Measurements from ENCODE around the gene DNAJC15. TPM values are rescaled to one million over a fixed set of nuclear protein-coding genes. Genes with fewer than 3 reads are reported as not detected.

Gene DNAJC15
- polyA plus RNA-seq, 1 donor (not counting 4 experiments of a cell fraction or from before 2014, with no cell fraction given): 38.5 TPM

GRCh38 chr13:43113603-43114002 is 90.2 kb downstream of the DNAJC15 start:
- H4K20me1 ChIP-seq (ENCODE audit: control insufficient read depth, extremely low read depth, insufficient read depth, low read length): no peaks in the 10 kb centered on the region
- H3K4me1 ChIP-seq (ENCODE audit: control insufficient read depth, extremely low read depth, insufficient read depth, low read length): no peaks in the 10 kb centered on the region
- H2AFZ ChIP-seq (ENCODE audit: control insufficient read depth, low read length): no peak overlapping the region
- H3K27ac ChIP-seq (ENCODE audit: control insufficient read depth, insufficient read depth, low read length): no peak overlapping the region
- no peak overlapping the region for H3K4me3 ChIP-seq (ENCODE audit: control insufficient read depth in 2 of 3, extremely low read depth in 1 of 3, insufficient read depth in 2 of 3, low read depth in 1 of 3, low read length in 3 of 3)
- TF ChIP-seq EZH2 (IDR thresholded peaks at IDR 0.05; ENCODE audit: low read length): no peak
- TF ChIP-seq, protein P1, sequence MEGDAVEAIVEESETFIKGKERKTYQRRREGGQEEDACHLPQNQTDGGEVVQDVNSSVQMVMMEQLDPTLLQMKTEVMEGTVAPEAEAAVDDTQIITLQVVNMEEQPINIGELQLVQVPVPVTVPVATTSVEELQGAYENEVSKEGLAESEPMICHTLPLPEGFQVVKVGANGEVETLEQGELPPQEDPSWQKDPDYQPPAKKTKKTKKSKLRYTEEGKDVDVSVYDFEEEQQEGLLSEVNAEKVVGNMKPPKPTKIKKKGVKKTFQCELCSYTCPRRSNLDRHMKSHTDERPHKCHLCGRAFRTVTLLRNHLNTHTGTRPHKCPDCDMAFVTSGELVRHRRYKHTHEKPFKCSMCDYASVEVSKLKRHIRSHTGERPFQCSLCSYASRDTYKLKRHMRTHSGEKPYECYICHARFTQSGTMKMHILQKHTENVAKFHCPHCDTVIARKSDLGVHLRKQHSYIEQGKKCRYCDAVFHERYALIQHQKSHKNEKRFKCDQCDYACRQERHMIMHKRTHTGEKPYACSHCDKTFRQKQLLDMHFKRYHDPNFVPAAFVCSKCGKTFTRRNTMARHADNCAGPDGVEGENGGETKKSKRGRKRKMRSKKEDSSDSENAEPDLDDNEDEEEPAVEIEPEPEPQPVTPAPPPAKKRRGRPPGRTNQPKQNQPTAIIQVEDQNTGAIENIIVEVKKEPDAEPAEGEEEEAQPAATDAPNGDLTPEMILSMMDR (optimal IDR thresholded peaks at IDR 0.05 in 1 of 3, IDR thresholded peaks at IDR 0.05 in 1 of 3, conservative IDR thresholded peaks at IDR 0.05 in 1 of 3; ENCODE audit: extremely low read depth in 1 of 3, insufficient read depth in 2 of 3, low read length in 3 of 3): no peak
- no peaks in the 10 kb centered on the region for H3K9me3 ChIP-seq (ENCODE audit: control insufficient read depth, low read depth, low read length)
- DNase-seq (ENCODE audit: low read depth, low spot score) (no peak), FAIRE-seq (no peak)
- H3K79me2 ChIP-seq (ENCODE audit: control insufficient read depth, insufficient read depth, low read length): no peaks in the 10 kb centered on the region
- no peaks in the 10 kb centered on the region for H3K9me1 ChIP-seq (ENCODE audit: control insufficient read depth, extremely low read depth, insufficient read depth, low read length)
- no peaks in the 10 kb centered on the region for H3K27me3 ChIP-seq (ENCODE audit: control insufficient read depth, extremely low read depth, insufficient read depth, low read length)
- no peak overlapping the region for H3K4me2 ChIP-seq (ENCODE audit: control insufficient read depth, extremely low read depth, insufficient read depth, low read depth, low read length)
- dilution Hi-C loops (cut with MboI; ENCODE audit: extremely low pct_ligation_motif_present, low sequenced_read_pairs): no loop called here
- no peaks in the 10 kb centered on the region for H3K36me3 ChIP-seq (ENCODE audit: control insufficient read depth in 2 of 2, extremely low read depth in 1 of 2, insufficient read depth in 2 of 2, low read length in 2 of 2)
- no peak overlapping the region for H3K9ac ChIP-seq (ENCODE audit: control insufficient read depth, extremely low read depth, insufficient read depth, low read length)

- H3K4me3 ChIP-seq (ENCODE audit: control insufficient read depth in 2 of 3, extremely low read depth in 1 of 3, insufficient read depth in 2 of 3, low read depth in 1 of 3, low read length in 3 of 3): no peak overlapping the region
- H3K36me3 ChIP-seq (ENCODE audit: control insufficient read depth in 2 of 2, extremely low read depth in 1 of 2, insufficient read depth in 2 of 2, low read length in 2 of 2): no peaks in the 10 kb centered on the region
- no peaks in the 10 kb centered on the region for H3K79me2 ChIP-seq (ENCODE audit: control insufficient read depth, insufficient read depth, low read length)
- no peak overlapping the region for H3K9ac ChIP-seq (ENCODE audit: control insufficient read depth, extremely low read depth, insufficient read depth, low read length)
- dilution Hi-C loops (cut with MboI; ENCODE audit: extremely low pct_ligation_motif_present, low sequenced_read_pairs): no loop called here
- H3K9me1 ChIP-seq (ENCODE audit: control insufficient read depth, extremely low read depth, insufficient read depth, low read length): no peaks in the 10 kb centered on the region
- no peaks in the 10 kb centered on the region for H3K9me3 ChIP-seq (ENCODE audit: control insufficient read depth, low read depth, low read length)
- no peaks in the 10 kb centered on the region for H3K4me1 ChIP-seq (ENCODE audit: control insufficient read depth, extremely low read depth, insufficient read depth, low read length)
- TF ChIP-seq, protein P1 (optimal IDR thresholded peaks at IDR 0.05 in 1 of 3, IDR thresholded peaks at IDR 0.05 in 1 of 3, conservative IDR thresholded peaks at IDR 0.05 in 1 of 3; ENCODE audit: extremely low read depth in 1 of 3, insufficient read depth in 2 of 3, low read length in 3 of 3): no peak
- no peak for TF ChIP-seq EZH2 (IDR thresholded peaks at IDR 0.05; ENCODE audit: low read length)
- no peaks in the 10 kb centered on the region for H3K27me3 ChIP-seq (ENCODE audit: control insufficient read depth, extremely low read depth, insufficient read depth, low read length)
- DNase-seq (ENCODE audit: low read depth, low spot score): no peak
- H3K27ac ChIP-seq (ENCODE audit: control insufficient read depth, insufficient read depth, low read length): no peak overlapping the region
- no peak overlapping the region for H2AFZ ChIP-seq (ENCODE audit: control insufficient read depth, low read length)
- no peaks in the 10 kb centered on the region for H4K20me1 ChIP-seq (ENCODE audit: control insufficient read depth, extremely low read depth, insufficient read depth, low read length)
- H3K4me2 ChIP-seq (ENCODE audit: control insufficient read depth, extremely low read depth, insufficient read depth, low read depth, low read length): no peak overlapping the region
- FAIRE-seq: no peak
Observed at GRCh38 chr13:43114504-43114903, 91.1 kb downstream of the DNAJC15 start.

All from keratinocyte (primary cell).